ENCODE results near the gene ADAMTSL3.
"Not testable (repeated sequence)": the region's sequence is repeated elsewhere in the genome, so short reads cannot be mapped to it uniquely, and the experiment has no call there.

The ADAMTSL3 gene

DNA sequence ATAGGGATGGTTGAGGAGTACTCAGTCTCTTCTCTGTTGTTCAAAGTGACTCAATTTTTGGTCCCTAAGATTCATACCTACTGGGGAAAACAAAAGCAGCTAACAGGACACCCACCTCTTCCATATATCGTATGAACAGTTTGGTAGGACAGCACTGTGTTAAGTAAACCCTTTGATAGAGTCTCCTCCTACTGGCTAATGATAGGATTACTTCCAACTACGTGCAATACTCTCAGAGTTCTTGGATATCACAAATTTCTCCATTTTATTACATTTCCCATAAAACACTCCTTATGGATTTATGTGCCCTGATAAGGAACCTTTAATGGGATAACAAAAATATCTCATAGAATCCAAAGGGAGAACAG is 381.5 kb downstream of the ADAMTSL3 start:
- DNase-seq (ENCODE audit: low read depth), result peak; percentile 47

DNA sequence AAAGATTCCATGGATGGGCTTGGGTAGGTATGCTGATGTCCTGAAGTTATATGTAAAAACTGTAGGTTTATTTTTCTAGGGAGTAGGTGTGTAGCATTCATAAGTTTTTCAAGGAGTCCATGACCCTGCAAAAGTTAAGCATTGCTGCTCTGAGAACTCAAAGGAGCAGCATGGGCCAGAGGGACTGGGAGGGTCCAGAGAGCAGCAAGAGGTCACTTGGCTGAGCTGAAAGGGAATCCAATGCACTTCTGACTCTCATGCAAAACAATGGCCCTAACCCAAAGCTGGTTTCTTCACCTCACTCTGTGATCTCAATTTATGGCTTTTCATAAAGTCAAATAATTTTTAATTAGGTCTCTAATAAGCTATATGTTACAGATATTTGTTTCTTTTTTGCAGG is 383.4 kb downstream of the ADAMTSL3 start:
- no peak for DNase-seq (ENCODE audit: low read depth)

DNA sequence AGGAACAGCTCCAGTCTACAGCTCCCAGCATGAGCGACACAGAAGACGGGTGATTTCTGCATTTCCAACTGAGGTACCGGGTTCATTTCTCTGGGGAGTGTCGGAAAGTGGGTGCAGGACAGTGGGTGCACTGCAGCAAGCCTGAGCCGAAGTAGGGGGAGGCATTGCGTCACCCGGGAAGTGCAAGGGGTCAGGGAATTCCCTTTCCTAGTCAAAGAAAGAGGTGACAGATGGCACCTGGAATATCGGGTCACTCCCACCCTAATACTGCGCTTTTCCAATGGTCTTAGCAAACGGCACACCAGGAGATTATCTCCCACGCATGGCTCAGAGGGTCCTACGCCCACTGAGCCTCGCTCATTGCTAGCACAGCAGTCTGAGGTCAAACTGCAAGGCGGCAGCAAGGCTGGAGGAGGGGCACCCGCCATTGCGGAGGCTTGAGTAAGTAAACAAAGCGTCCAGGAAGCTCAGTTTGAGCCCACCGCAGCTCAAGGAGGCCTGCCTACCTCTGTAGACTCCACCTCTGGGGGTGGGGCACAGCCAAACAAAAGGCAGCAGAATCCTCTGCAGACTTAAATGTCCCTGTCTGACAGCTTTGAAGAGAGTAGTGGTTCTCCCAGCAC is 388.6 kb downstream of the ADAMTSL3 start:
- not testable (repeated sequence) for DNase-seq (ENCODE audit: low read depth)

DNA sequence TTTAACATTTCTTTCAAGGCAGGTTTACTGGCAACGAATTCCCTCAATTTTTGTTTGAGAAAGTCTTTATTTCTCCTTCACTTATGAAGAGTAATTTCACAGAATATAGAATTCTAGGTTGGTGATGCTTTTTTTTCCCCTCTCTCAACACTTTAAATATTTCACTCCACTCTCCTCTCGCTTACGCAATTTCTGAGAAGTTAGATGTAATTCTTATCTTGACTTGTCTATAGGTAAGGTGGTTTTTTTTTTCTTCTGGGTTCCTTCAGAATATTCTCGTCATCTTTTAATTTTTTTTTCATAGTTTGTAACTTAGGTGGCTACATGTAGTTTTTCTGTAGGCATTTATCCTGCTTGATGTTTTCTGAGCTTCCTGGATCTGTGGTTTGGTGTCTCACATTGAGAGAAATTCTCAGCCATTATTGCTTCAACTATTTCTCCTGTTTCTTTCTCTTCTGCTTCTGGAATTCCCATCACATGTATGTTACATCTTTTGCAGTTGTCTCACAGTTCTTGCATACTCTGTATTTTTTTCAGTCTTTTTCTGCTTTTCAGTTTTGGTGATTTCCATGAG is 392.2 kb downstream of the ADAMTSL3 start:
- DNase-seq (ENCODE audit: low read depth), result no peak

DNA sequence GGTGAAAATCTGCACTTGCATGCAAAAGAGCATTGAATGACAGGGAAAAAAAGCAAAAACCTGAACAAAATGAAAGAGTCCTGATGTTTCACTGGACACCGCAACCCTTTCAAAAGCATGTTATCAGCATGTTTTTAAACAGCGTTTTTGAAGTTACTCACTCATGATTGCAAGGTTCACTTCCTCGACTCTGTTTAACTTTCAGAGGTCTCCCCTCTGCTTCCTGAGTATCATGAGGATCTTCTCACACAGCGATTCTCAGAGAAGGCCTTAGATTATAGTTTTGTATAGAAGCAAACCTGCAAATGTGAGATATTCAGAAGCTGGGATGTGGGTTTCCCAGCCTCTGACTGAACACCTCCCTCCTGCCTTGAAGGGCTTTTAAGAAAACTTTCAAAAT is 395.6 kb downstream of the ADAMTSL3 start:
- not testable (repeated sequence) for DNase-seq (ENCODE audit: low read depth)

DNA sequence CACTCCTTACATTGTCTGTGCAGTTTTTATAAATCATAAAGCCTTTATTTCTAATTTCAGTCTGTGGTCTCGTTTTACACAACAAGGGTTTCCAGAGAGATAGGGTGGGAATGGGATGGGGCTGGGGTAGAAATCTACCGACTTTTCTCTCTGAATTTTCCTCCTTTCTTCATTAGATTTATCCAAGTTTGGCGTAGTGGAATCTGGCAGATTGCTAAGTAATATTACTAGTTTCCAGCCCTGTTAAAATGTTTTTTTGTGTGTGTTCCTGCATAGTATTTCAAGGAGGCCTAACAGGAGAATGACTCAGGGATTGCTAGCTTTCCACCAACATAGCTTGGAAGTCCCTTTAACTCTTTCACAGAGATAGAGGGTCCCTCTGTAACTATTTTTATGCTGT is 396.2 kb downstream of the ADAMTSL3 start:
- DNase-seq (ENCODE audit: low read depth), result no peak

DNA sequence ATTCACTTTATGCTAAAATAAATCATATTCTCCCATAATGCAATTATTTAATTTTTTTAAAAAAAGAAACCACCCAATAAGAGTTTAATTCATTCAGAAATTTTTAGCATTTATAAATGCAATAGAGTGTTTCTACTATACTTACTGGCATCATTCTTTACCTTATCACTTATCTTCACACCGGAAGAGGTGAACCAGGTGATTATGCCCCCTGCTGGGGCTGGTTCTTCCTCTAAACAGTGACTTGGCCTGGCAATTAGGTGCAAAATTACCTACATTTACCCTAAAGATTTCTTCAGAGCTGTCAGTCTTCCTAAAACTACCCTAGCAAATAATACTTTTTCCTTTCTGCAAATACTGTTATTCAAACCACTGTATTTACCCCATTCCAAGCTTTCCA is 397.2 kb downstream of the ADAMTSL3 start:
- DNase-seq (ENCODE audit: low read depth), result not testable (repeated sequence)

DNA sequence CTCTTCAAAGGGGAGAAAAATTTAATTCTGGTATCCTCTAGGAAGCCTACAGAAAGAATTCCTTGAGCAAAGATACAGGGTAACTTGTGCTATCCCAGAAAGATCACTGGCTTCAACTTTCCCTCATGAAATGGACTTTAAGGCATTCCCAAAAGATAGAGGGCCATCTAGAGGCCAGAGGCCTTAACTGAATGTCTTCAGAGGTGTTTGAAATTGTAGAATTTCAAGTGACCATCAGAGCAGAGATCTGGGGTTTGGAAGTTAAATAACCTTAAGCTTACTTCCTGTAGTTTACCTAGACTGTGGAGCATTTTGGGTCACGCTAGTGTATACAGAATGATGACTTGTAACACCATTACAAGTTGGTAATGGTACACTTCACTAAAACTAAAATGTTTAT is 400.6 kb downstream of the ADAMTSL3 start:
- not testable (repeated sequence) for DNase-seq (ENCODE audit: low read depth)

DNA sequence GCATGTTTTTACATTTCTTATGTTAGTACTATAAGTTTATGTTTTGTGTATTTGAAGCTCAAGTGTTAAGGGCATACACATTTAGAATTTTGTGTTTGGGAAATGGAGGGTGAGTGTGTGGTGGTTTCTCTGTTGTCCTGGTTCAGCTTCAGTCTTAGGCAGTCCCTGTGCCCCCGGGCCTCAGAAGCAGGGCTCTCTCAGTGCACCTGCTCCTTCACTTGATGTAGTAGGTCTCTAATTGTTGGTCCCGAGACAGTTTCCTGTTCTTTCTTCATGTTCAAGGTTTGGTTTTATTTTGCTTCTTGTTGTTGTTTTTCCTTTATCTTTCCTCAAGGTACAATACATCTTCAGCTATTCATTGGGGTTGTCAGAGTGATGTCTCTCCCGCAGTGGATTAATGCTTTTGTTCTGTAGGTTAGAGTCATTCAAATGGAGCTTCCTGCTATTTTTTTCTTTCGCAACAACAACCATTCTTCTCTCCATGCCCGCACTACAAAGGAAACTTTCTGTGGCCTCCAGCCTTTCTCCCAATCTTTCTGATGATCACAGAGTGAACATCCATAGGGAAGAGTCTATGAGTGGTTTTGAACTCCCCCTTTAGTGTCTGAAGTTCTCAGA is 403.9 kb downstream of the ADAMTSL3 start:
- no peak for DNase-seq (ENCODE audit: low read depth)

DNA sequence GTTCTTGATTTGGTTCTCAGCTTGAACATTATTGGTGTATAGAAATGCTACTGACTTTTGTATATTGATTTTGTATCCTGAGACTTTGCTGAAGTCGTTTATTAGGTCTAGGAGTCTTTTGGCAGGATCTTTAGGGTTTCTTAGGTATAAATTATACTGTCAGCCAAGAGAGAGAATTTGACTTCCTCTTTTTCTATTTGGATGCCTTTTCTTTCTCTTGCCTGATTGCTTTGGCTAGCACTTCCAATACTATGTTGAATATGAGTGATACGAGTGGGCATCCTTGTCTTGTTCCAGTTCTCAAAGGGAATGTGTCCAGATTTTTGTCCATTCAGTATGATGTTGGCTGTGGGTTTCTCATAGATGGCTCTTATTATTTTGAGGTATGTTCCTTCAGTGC is 409.8 kb downstream of the ADAMTSL3 start:
- not testable (repeated sequence) for DNase-seq (ENCODE audit: low read depth)

DNA sequence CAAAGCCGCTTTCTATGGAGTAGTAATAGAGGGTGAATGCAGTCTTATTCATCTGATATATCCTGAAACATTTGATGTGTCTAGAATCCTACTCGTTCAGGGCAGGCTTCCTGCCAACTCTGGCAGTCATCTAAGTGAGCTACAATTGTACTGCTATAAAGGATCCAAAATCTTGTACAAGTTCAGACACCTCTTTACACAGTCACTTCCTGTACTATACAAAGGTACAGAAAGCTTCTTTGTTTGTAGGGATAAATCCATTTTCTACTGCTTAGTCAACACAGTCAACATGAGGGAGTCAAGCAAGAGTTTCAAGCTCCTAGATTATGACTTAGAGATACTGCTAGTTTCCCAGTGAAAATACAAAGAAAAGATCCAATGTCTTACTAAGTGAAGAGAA is 414.8 kb downstream of the ADAMTSL3 start:
- DNase-seq (ENCODE audit: low read depth), result not testable (repeated sequence)

DNA sequence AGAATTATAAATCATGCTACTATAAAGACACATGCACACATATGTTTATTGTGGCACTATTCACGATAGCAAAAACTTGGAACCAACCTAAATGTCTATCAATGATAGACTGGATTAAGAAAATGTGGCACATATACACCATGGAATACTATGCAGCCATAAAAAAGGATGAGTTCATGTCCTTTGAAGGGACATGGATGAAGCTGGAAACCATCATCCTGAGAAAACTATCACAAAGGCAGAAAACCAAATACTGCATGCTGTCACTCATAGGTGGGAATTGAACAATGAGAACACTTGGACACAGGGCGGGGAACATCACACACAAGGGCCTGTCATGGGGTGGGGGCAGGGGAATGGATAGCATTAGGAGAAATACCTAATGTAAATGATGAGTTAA is 424.1 kb downstream of the ADAMTSL3 start:
- not testable (repeated sequence) for DNase-seq (ENCODE audit: low read depth)

DNA sequence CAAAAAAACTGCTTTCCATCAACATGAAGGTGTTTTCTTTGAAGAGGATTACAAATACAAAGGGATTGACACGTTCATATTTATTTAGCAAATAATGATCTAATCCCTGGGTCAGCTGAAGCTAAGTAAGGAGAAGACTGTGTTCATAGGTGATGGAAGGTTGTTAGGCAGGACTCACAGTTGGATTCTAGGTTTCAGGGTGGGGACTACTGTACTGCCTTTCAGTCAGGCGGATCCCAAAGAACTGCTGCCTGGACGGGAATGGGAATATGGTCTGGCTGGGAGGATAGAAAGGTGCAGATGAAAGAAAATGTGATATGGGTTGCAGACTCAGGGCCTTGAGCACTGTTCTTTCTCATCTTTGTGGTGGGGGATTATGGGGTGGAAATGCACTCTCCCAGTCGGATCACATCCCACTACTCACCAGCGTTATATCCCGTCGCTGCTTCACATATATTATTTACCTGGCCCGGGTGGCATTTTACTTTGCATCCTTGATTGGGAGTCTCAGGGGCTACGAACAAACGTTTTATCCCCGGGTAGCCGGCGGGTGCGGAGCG is 425.5 kb downstream of the ADAMTSL3 start:
- DNase-seq (ENCODE audit: low read depth), result not testable (repeated sequence)

DNA sequence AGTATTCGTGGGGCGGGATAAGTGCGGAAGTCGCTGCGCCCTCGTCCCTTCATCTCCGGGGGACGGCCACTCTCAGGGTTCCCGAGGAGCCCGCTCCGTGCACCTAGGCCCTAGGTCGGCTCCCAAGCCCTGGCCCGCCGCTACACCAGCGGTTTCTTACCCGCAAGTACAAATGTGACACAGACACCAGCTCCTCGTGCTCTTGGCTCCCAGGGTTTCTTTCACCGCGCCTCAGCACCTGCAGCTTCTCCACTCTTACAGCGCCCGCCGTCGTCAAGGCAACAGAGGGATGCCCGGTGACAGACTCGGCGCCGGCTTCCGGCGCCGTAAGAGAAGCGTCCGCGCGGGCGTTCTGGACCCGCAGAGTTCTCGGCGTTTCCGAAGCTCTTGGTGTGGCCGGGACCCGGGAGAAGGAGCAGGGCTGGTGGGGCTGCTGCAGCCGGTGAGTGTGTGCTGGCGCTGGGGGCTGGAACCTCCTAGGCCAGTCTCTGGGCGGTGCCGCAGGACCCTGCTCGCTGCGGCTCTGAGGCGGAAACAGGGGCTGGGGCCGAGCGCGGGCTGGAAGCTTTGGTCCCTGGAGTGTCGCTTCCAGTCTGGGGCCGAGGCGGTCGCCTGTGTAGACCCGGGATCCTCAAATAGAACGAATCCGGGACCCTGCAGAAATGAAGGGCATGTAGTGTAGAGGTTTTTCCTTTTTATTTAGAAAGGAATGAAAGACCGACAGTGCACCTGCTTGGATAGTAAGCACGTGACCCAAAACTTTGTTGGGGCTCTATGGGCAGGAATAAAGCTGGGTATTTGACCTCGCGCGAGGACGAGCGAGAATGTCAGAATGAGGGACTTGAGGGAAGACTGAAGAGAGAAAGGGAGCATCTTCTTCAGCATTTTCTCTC is 426.2 kb downstream of the ADAMTSL3 start:
- no peak for DNase-seq (ENCODE audit: low read depth)

DNA sequence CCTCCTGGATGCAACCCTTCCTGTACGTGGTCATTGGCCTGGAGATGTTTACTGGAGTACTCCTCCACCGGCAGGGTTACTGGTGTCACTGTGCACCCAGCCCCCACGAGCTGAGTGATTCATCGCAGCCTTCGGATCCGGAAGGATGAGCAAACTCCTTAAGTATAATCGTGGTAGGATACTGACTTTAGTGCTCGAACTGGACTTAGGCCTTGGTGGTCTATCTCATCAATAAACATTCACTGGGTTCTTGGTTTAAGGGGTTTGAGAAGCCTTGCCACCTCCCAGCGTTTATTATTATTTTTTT is 426.8 kb downstream of the ADAMTSL3 start:
- DNase-seq (ENCODE audit: low read depth), result peak; percentile 3

DNA sequence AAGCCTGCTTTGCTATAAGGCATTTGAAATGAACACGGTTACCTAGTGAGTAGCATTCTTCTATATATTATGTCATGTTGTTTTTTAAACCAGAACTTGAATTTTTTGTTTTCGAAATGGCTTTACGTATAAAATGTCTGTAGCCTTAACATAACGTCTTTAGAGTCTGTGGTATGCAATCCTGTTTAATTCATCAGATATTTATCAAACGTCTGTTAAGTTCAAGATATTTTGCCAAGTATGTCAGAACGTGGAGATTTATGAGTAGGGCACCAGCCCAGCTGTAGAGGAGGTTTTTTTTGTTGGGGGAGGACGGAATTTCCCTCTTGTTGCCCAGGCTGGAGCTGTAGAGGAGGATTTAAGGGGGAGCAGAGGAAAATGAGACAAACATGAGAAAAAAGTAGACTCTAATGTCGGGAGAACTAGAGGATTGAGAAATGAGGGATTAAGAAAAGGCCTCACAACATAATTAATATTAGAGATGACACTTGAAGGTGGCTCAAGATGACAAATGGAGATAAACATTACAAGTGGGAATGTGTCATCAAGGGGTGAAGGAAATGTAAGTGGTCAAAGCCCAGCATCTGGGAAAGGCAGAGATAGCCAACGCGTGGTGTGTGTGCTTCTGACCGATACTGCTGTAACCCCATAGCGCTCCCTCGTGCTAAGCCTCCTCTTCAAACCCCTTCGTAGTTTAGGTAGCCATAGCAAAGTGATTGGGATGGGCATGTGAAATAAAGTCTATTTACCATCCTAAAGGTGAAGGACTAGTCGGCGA is 427.7 kb downstream of the ADAMTSL3 start:
- DNase-seq (ENCODE audit: low read depth), result no peak

DNA sequence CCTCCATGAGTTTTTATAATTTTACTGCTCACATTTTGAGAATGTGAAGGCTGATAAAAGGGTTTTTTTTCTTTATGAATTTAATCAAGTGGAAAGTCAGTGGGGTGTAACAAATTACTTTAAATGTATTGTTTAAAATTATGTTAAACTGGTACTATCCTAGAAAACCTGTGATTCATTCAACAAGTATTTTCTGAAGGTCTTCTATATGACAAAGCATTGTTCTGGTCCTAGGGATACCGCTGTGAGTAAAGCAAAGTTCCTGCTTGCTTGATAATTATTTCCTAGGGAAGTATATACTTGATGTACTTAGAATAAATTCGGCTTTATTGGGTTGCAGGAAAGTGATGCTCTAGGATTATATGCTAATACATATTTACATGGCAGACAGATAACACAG is 428.8 kb downstream of the ADAMTSL3 start:
- DNase-seq (ENCODE audit: low read depth), result no peak

DNA sequence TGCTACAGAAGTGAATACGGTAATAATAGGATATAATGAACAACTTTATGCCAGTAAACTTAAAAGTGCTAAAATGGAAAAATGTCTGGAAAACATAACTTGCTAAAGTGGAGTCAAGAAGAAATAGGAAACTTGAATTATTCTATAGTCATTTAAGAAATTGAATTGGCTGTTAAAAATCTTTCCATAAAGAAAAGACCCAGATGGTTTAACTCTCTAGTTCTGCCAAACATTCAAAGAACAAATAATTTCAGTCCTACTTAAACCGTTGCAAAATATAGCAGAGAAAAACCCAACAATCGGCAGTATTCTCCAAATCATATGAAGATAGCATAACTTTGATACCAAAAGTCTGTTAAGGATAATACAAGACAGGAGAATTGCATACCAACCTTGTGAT is 432.1 kb downstream of the ADAMTSL3 start:
- DNase-seq (ENCODE audit: low read depth), result not testable (repeated sequence)
